SU-DHL-6 (cell line): ENCODE data around the gene CPED1.

Experiments
- CTCF ChIP-seq: fragments of 200-600 bp; sonication (generic); IDR thresholded peaks from one replicate; pipeline ENCODE4 v1.5.1; 2017; ENCODE audit warnings: antibody characterized with exemption, mild to moderate bottlenecking, low read length, moderate library complexity; ENCODE audit not compliant: insufficient read depth, poor library complexity, severe bottlenecking
- EZH2phosphoT487 ChIP-seq: fragments of 200-600 bp; sonication (generic), shearing (Covaris generic); conservative IDR thresholded peaks from 2 replicates; pipeline ENCODE4 v1.6.1; 2018; ENCODE audit warnings: mild to moderate bottlenecking, antibody characterized with exemption, low read length, moderate library complexity, mixed read lengths

GRCh38 chr7:121039510-121039822, 51.0 kb downstream of the CPED1 start:
- TF ChIP-seq CTCF: no peak
- TF ChIP-seq EZH2phosphoT487: no peak
